ENCODE measurements around the gene SRD5A1.

SRD5A1 gene

GRCh38 chr5:6596388-6596787, 36.9 kb upstream of the SRD5A1 start:
- H3K9me3 ChIP-seq (ENCODE audit: control insufficient read depth, low read length) = no peaks in the 10 kb centered on the region
- no peaks in the 10 kb centered on the region for H3K36me3 ChIP-seq (ENCODE audit: control insufficient read depth, insufficient read depth, low read length)
- H3K79me2 ChIP-seq = no peaks in the 10 kb centered on the region
- H3K27me3 ChIP-seq (ENCODE audit: control insufficient read depth, insufficient read depth, low read length) = no peaks in the 10 kb centered on the region
- H3K4me2 ChIP-seq (ENCODE audit: low read length) = no peak overlapping the region
- no peaks in the 10 kb centered on the region for H3K4me1 ChIP-seq
- H2AFZ ChIP-seq = no peak overlapping the region
- H3K4me3 ChIP-seq (ENCODE audit: low read depth, low read length) = no peak overlapping the region
- no peak overlapping the region for H3K9ac ChIP-seq
- no peak for TF ChIP-seq CTCF (IDR thresholded peaks at IDR 0.05)
- no peak overlapping the region for H3K27ac ChIP-seq

- no peak overlapping the region for H3K4me3 ChIP-seq (ENCODE audit: low read depth, low read length)
- H3K36me3 ChIP-seq (ENCODE audit: control insufficient read depth, insufficient read depth, low read length) = no peaks in the 10 kb centered on the region
- no peak overlapping the region for H3K27ac ChIP-seq
- H3K9me3 ChIP-seq (ENCODE audit: control insufficient read depth, low read length) = no peaks in the 10 kb centered on the region
- H3K79me2 ChIP-seq = no peaks in the 10 kb centered on the region
- H2AFZ ChIP-seq = no peak overlapping the region
- TF ChIP-seq CTCF (IDR thresholded peaks at IDR 0.05) = no peak
- H3K9ac ChIP-seq = no peak overlapping the region
- no peaks in the 10 kb centered on the region for H3K27me3 ChIP-seq (ENCODE audit: control insufficient read depth, insufficient read depth, low read length)
- H3K4me2 ChIP-seq (ENCODE audit: low read length) = no peak overlapping the region
- H3K4me1 ChIP-seq = no peaks in the 10 kb centered on the region
Observed at GRCh38 chr5:6597557-6597956, 35.7 kb upstream of the SRD5A1 start.

GRCh38 chr5:6598351-6598900, 34.8 kb upstream of the SRD5A1 start:
- no peak overlapping the region for H3K4me3 ChIP-seq (ENCODE audit: low read depth, low read length)
- H3K27me3 ChIP-seq (ENCODE audit: control insufficient read depth, insufficient read depth, low read length) = no peaks in the 10 kb centered on the region
- no peaks in the 10 kb centered on the region for H3K9me3 ChIP-seq (ENCODE audit: control insufficient read depth, low read length)
- TF ChIP-seq CTCF (IDR thresholded peaks at IDR 0.05) = no peak
- no peaks in the 10 kb centered on the region for H3K4me1 ChIP-seq
- no peak overlapping the region for H3K9ac ChIP-seq
- H3K36me3 ChIP-seq (ENCODE audit: control insufficient read depth, insufficient read depth, low read length) = no peaks in the 10 kb centered on the region
- no peak overlapping the region for H3K27ac ChIP-seq
- H2AFZ ChIP-seq = no peak overlapping the region
- H3K4me2 ChIP-seq (ENCODE audit: low read length) = no peak overlapping the region
- H3K79me2 ChIP-seq = no peaks in the 10 kb centered on the region

- Histone ChIP-seq H3K9ac (no peak overlapping the region), H3K27ac (no peak overlapping the region), H3K4me2 (ENCODE audit: low read length) (no peak overlapping the region), H3K27me3 (ENCODE audit: control insufficient read depth, insufficient read depth, low read length) (no peaks in the 10 kb centered on the region), H2AFZ (no peak overlapping the region), H3K9me3 (ENCODE audit: control insufficient read depth, low read length) (no peaks in the 10 kb centered on the region), H3K79me2 (no peaks in the 10 kb centered on the region), H3K4me1 (no peaks in the 10 kb centered on the region), H3K4me3 (ENCODE audit: low read depth, low read length) (no peak overlapping the region), H3K36me3 (ENCODE audit: control insufficient read depth, insufficient read depth, low read length) (no peaks in the 10 kb centered on the region)
- TF ChIP-seq CTCF (IDR thresholded peaks at IDR 0.05) = no peak
Observed at GRCh38 chr5:6599739-6600138, 33.5 kb upstream of the SRD5A1 start.

- no peak overlapping the region for H2AFZ ChIP-seq
- no peak for TF ChIP-seq CTCF (IDR thresholded peaks at IDR 0.05)
- no peaks in the 10 kb centered on the region for H3K36me3 ChIP-seq (ENCODE audit: control insufficient read depth, insufficient read depth, low read length)
Observed at GRCh38 chr5:6601271-6601670, 32.0 kb upstream of the SRD5A1 start.

More at GRCh38 chr5:6601271-6601670, 32.0 kb upstream of the SRD5A1 start:
- Histone ChIP-seq H3K27me3 (ENCODE audit: control insufficient read depth, insufficient read depth, low read length) (no peaks in the 10 kb centered on the region), H3K4me2 (ENCODE audit: low read length) (no peak overlapping the region), H3K27ac (no peak overlapping the region), H3K9me3 (ENCODE audit: control insufficient read depth, low read length) (no peaks in the 10 kb centered on the region), H3K4me1 (no peaks in the 10 kb centered on the region), H3K4me3 (ENCODE audit: low read depth, low read length) (no peak overlapping the region), H3K9ac (no peak overlapping the region), H3K79me2 (no peaks in the 10 kb centered on the region)
